ENCODE data around the gene ECE1. TPM values are rescaled to one million over a fixed set of nuclear protein-coding genes. Genes with fewer than 3 reads are reported as not detected.

Gene ECE1
- total and polyA plus RNA-seq, 2 of the 8 experiments (the other 6 are each of a cell fraction or from before 2014, with no cell fraction given): 21.4 to 36.8 TPM

DNA sequence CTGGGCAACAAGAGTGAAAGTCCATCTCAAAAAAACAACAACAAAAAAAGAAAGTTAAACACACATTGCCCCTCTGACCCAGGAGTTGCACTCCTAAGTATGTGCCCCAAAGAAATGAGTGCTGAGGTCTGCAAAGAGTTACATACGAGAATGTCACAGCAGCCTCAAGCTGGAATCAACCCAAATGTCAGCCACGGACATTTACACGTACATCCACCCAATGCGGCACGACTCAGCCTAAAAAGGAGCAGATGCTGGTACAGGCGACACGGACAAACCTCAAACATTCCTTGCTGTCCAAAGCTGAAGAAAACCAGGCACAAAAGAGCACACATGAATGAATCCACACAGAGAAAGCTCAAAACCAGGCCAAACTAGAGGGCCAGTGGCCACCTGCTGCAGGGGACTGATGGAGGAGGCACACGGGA, 46.8 kb upstream of the ECE1 start:
- no peaks in the 10 kb centered on the region for H3K36me3 ChIP-seq (ENCODE audit: control insufficient read depth in 2 of 4, insufficient read depth in 4 of 4, low read length in 3 of 4)
- no peak overlapping the region for H4K8ac ChIP-seq (ENCODE audit: extremely low read depth, insufficient read depth, low read length)
- peaks cover 0 to 12% of the 10 kb centered on the region in 2 experiments; a peak in 2 of 4 replicates for H3K79me2 ChIP-seq (ENCODE audit: control insufficient read depth in 1 of 2, insufficient read depth in 2 of 2, low read length in 2 of 2)
- H3K18ac ChIP-seq (ENCODE audit: extremely low read depth, low read length): no peak overlapping the region
- H3K23me2 ChIP-seq (ENCODE audit: low read depth, low read length): no peaks in the 10 kb centered on the region
- H2BK20ac ChIP-seq (ENCODE audit: low read length): no peak overlapping the region
- no peak overlapping the region for H3K4me2 ChIP-seq (ENCODE audit: insufficient read depth in 1 of 2, low read depth in 2 of 2, low read length in 2 of 2)
- H4K5ac ChIP-seq (ENCODE audit: insufficient read length, low read depth, low read length): no peak overlapping the region
- ChIA-PET POLR2A (ENCODE audit: partially characterized antibody) (interaction anchor here (0.7 to 1.2 kb wide), 2 partner anchors 8 to 75 kb away, joined by 3 read pairs; no protein-coding TSS in a partner anchor), CTCF (ENCODE audit: partially characterized antibody) (interaction anchor here (0.6 to 12.5 kb wide), 22 partner anchors 8 to 203 kb away, joined by 3 to 168 read pairs (median 4); no protein-coding TSS in a partner anchor)
- TF ChIP-seq TEAD4 (IDR thresholded peaks at IDR 0.05; ENCODE audit: low read depth, low read length) (no peak), POLR2AphosphoS5 (IDR thresholded peaks at IDR 0.05; ENCODE audit: low read depth, low read length) (no peak), KDM5A (IDR thresholded peaks at IDR 0.05; ENCODE audit: low read length) (no peak), EP300 (IDR thresholded peaks at IDR 0.05; ENCODE audit: borderline replicate concordance in 1 of 2, low read depth in 2 of 2, low read length in 2 of 2) (no peak), BACH1 (IDR thresholded peaks at IDR 0.05; ENCODE audit: low read length) (no peak), KDM1A (IDR thresholded peaks at IDR 0.05; ENCODE audit: borderline replicate concordance, low read length) (no peak), TAF1 (IDR thresholded peaks at IDR 0.05; ENCODE audit: low read depth, low read length) (no peak)
- H4K91ac ChIP-seq (replicated peaks; ENCODE audit: insufficient read length, low read length): no peak overlapping the region
- H3K9me3 ChIP-seq (ENCODE audit: insufficient read depth in 2 of 2, low read depth in 1 of 2, low read length in 1 of 2): no peaks in the 10 kb centered on the region
- no peak overlapping the region for H2BK120ac ChIP-seq (replicated peaks; ENCODE audit: low read depth, low read length)
- no peak overlapping the region for H3K27ac ChIP-seq (ENCODE audit: low read depth, low read length)
- peaks cover 6% of the 10 kb centered on the region for H3K79me1 ChIP-seq (ENCODE audit: low read depth, low read length)
- H3K9ac ChIP-seq (replicated peaks in 1 of 4; ENCODE audit: extremely low read depth in 1 of 4, low read depth in 3 of 4, low read length in 3 of 4): no peak overlapping the region
- H2AFZ ChIP-seq (ENCODE audit: low read length): no peak overlapping the region
- no peak overlapping the region for H3K4ac ChIP-seq (replicated peaks; ENCODE audit: insufficient read length, low read depth, low read length)
- no peak overlapping the region for H3K14ac ChIP-seq (ENCODE audit: insufficient read length)
- no peak overlapping the region for H2BK5ac ChIP-seq (ENCODE audit: low read depth, low read length)
- no peak overlapping the region for H2AK5ac ChIP-seq (ENCODE audit: low read depth, low read length)
- WGBS, 2 experiments (ENCODE audit: extremely low coverage in 1 of 2, insufficient coverage in 1 of 2, insufficient read length in 1 of 2, insufficient replicate concordance in 2 of 2, low coverage in 1 of 2, low lambda C conversion rate in 2 of 2, missing lambda C conversion rate in 1 of 2): 91% methylated on average over 8 of the region's 8 CpGs; no CpG with 5 or more reads in 1 of the 2 experiments
- no peak overlapping the region for H3K23ac ChIP-seq (ENCODE audit: insufficient read length)
- no peaks in the 10 kb centered on the region; a peak in 1 of 7 replicates for H3K27me3 ChIP-seq (replicated peaks in 1 of 4; ENCODE audit: control insufficient read depth in 3 of 4, extremely low read depth in 1 of 4, insufficient read depth in 3 of 4, low read length in 3 of 4)
- DNase-seq (ENCODE audit: low read depth in 1 of 2, low spot score in 2 of 2): no peak
- H4K20me1 ChIP-seq (replicated peaks in 1 of 2; ENCODE audit: control insufficient read depth in 1 of 2, insufficient read depth in 2 of 2, low read length in 2 of 2): peaks cover 9 to 24% of the 10 kb centered on the region in 2 experiments
- no peak overlapping the region for H3K56ac ChIP-seq (replicated peaks; ENCODE audit: insufficient read length, low read depth, low read length)
- no peak overlapping the region for H2BK12ac ChIP-seq (ENCODE audit: low read depth, low read length)
- H2BK15ac ChIP-seq (ENCODE audit: low read length): no peak overlapping the region
- peaks cover 5 to 19% (median 14%) of the 10 kb centered on the region in 4 experiments for H3K4me1 ChIP-seq (replicated peaks in 1 of 4; ENCODE audit: control insufficient read depth in 3 of 4, insufficient read depth in 4 of 4, low read length in 3 of 4)
- FAIRE-seq: no peak
- no peak overlapping the region for H3K4me3 ChIP-seq (ENCODE audit: extremely low read depth in 1 of 4, insufficient read depth in 2 of 4, low read depth in 3 of 4, low read length in 4 of 4)
